NCI-H146 treated with DMSO at 0.1 percent for 48 hours (cell line): ENCODE results near the gene LMAN1L.
A peak's percentile ranks its signal among the peaks of the same experiment; 100 is the strongest.

Experiments
- DNase-seq: peaks from one replicate; lab custom pipeline; 2025; ENCODE audit not compliant: unreplicated experiment; lab: John Stamatoyannopoulos, UW

The LMAN1L gene

GRCh38 chr15:74812533-74812932 lies at the start of gene LMAN1L:
Gene LMAN1L (plus strand): TSS chr15:74812835. CDS start chr15:74812855, 20 bp downstream.
- no peak for DNase-seq

GRCh38 chr15:74763416-74763815 lies 49.2 kb upstream of the LMAN1L start:
- no peak for DNase-seq

- no peak for DNase-seq
These were observed 45.2 kb upstream of the LMAN1L start for GRCh38 chr15:74767167-74768098.

- DNase-seq = no peak
These were observed 44.4 kb upstream of the LMAN1L start for GRCh38 chr15:74768099-74768770.

GRCh38 chr15:74768771-74769342 lies 43.8 kb upstream of the LMAN1L start:
- DNase-seq = no peak

- no peak for DNase-seq
These were observed 43.1 kb upstream of the LMAN1L start for GRCh38 chr15:74769463-74770025.

GRCh38 chr15:74770211-74770903 lies 42.3 kb upstream of the LMAN1L start:
- DNase-seq = no peak

GRCh38 chr15:74773329-74773728 lies 39.3 kb upstream of the LMAN1L start:
- no peak for DNase-seq

GRCh38 chr15:74773731-74774252 lies 38.8 kb upstream of the LMAN1L start:
- DNase-seq = peak; percentile 46

GRCh38 chr15:74775132-74775562 lies 37.5 kb upstream of the LMAN1L start:
- DNase-seq = no peak

GRCh38 chr15:74775894-74776293 lies 36.7 kb upstream of the LMAN1L start:
- no peak for DNase-seq

GRCh38 chr15:74776821-74777768 lies 35.5 kb upstream of the LMAN1L start:
- no peak for DNase-seq

- DNase-seq = no peak
These were observed 34.7 kb upstream of the LMAN1L start for GRCh38 chr15:74777769-74778598.

GRCh38 chr15:74778599-74778970 lies 34.0 kb upstream of the LMAN1L start:
- DNase-seq = no peak

- DNase-seq = no peak
These were observed 33.4 kb upstream of the LMAN1L start for GRCh38 chr15:74779162-74779648.

- DNase-seq = no peak
These were observed 31.9 kb upstream of the LMAN1L start for GRCh38 chr15:74780523-74781430.

- DNase-seq = no peak
These were observed 31.0 kb upstream of the LMAN1L start, which contains the start of gene CSK for GRCh38 chr15:74781431-74782258. Gene CSK (plus strand): TSS chr15:74782080. CDS start chr15:74798298, 16,218 bp downstream.
